SH-SY5Y (cell line): ENCODE results near the gene EHD1.

Experiments used
- GATA2 ChIP-seq: IDR thresholded peaks from 2 replicates; pipeline ENCODE4 v1.6.1; 2011; ENCODE audit warnings: mild to moderate bottlenecking, low read depth, low read length
- GATA3 ChIP-seq: IDR thresholded peaks from 2 replicates; pipeline ENCODE4 v1.6.1; 2011; ENCODE audit warnings: low read depth, mild to moderate bottlenecking, low read length, moderate library complexity

DNA sequence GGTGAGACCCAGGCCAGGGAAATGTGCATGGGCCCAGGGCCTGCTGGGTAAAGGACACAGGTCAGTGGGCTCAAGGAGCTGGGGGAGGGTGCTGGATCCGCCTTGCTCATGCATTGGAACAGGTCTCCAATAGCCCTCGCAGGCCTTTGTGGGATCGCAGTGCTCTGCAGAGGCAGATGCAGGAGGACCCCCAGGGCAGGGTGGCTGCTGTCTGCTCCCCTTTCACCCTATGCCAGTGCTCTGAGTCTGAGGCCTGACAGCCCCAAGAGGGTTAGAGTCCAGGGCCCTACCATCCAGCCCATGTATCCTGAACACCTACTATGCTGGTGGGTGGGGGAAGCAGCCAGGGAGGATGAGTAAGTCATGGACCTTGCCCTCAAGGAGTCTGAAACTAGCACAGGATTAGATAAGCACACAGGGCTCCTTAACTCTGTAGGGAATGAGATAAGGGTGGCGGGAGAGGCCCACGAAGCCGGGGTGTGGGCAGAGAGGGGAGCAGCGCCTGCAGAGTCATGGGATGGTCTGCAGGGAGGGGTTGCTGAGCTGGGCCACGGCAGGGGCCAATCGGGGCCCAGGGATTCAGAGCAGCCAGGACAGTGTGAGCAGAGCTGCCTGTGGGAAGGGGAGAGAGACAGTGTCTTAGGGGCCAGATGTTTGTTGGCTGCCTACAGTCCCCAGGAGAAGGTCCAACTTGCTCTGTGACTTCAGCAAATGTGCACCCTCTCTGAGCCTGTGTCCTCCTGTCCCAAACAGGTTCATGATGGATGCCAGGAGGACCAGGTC is 10.5 kb upstream of the EHD1 start:
- TF ChIP-seq GATA2 (no peak), GATA3 (no peak)
